Activated naive CD4-positive, alpha-beta T cell treated with Interleukin-2 at 50 U/mL for 16 hours (primary cell): Measurements from ENCODE around the gene HOXD1.

ENCODE experiments used
- DNase-seq: peaks from one replicate; pipeline ENCODE4 v3.0.0-alpha.2; 2020

HOXD1 gene

DNA sequence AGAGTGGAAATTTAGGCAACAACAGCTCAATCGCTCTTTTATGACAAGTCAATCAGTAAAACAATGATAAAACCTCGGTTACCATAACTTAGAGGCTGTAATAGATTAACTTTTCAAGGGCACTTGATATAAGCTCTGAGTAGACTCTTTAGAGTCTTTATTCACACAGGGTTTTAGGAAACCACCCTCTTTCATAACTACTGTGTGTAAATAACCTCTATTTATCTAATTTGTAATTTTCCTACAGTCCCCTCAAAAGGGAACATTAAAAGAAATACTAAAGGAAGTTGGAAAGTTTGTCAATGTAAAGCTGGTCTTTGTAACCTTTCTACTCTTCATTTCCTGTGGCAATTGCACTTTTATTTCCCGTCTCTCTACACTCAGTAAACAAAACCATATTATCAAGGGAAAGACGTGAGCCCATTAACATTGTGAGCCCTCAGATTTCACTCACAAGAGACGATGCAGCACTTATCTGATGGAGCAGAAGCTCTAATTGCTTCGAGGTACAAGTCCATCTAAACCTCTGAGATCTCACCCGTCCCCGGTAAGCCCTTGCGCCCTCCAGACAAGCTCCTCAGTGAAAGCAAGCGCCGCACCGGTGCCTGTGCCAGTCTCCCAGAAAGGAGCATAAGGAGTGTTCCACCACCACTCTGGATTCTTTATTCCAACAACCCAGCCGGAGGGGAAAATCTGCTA lies 1.1 kb upstream of the HOXD1 start:
- DNase-seq, result no peak

DNA sequence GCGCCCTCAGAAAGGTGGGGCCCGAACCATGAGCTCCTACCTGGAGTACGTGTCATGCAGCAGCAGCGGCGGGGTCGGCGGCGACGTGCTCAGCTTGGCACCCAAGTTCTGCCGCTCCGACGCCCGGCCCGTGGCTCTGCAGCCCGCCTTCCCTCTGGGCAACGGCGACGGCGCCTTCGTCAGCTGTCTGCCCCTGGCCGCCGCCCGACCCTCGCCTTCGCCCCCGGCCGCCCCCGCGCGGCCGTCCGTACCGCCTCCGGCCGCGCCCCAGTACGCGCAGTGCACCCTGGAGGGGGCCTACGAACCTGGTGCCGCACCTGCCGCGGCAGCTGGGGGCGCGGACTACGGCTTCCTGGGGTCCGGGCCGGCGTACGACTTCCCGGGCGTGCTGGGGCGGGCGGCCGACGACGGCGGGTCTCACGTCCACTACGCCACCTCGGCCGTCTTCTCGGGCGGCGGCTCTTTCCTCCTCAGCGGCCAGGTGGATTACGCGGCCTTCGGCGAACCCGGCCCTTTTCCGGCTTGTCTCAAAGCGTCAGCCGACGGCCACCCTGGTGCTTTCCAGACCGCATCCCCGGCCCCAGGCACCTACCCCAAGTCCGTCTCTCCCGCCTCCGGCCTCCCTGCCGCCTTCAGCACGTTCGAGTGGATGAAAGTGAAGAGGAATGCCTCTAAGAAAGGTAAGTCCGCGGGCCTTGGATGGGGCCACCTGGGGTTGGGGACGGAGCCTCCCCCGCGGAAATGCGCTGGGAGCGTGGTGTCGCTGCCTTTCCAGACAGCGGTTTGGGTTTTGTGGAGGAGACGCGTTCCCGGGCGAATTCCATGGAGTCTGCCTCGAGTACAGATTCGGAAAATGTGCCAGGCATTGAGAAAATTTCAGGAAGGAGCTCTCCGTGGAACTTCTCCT lies 559 bp downstream of the HOXD1 start:
- DNase-seq, result peak; percentile 3

DNA sequence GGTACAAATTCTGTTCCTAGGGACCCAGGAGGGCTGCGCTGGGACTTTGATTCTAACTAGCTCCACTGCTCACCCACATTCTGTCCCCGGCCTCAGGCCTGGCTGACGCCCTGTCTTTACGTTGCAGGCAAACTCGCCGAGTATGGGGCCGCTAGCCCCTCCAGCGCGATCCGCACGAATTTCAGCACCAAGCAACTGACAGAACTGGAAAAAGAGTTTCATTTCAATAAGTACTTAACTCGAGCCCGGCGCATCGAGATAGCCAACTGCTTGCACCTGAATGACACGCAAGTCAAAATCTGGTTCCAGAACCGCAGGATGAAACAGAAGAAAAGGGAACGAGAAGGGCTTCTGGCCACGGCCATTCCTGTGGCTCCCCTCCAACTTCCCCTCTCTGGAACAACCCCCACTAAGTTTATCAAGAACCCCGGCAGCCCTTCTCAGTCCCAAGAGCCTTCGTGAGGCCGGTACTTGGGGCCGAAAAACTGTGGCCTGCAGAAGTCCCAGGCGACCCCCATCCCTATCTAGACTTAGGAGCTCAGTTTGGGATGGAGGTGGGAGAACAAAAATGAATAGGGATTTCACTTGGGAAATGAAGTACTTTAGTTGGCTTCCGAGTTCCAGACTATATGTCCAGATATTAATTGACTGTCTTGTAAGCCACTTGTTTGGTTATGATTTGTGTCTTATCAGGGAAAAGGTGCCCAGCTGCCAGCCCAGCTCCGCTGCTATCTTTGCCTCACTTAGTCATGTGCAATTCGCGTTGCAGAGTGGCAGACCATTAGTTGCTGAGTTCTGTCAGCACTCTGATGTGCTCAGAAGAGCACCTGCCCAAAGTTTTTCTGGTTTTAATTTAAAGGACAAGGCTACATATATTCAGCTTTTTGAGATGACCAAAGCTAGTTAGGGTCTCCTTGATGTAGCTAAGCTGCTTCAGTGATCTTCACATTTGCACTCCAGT lies 1.5 kb downstream of the HOXD1 start:
- no peak for DNase-seq

DNA sequence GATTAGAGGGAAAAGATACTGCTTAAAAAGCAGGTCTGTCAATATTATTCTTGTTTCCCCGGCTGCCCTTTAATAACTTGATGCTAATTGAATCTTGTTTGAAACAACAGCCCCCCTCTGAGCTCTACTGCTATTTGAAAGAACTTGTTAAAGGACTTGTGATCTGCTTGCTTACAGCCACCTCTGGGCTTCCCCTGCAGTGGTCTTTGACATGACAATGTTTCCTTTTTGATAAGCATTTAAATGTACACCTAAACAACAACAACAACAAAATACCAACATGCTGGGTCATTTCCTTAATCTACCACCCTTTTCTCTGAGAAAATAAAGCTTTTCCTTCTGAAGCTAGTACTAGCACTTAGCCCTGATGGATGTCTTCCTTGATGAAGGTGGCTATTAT lies 3.9 kb downstream of the HOXD1 start:
- DNase-seq, result no peak

DNA sequence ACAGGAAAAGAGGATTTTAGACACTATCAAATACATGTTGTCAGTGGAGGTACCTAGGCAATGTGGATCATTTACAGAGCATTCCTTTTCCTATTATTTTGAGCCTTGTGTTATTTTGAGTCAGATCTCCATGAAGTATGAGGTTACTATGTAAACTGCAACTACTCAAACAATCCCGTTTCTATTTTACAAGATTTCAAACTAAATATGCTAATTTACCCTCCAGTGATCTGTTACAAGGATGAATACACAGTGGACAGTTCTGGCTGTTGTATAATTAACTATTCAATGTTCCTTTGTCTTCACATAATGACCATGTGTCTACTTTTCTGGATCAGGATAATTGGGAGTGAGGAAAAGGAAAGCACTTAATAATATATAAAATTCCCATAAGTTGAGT lies 4.6 kb downstream of the HOXD1 start:
- no peak for DNase-seq

DNA sequence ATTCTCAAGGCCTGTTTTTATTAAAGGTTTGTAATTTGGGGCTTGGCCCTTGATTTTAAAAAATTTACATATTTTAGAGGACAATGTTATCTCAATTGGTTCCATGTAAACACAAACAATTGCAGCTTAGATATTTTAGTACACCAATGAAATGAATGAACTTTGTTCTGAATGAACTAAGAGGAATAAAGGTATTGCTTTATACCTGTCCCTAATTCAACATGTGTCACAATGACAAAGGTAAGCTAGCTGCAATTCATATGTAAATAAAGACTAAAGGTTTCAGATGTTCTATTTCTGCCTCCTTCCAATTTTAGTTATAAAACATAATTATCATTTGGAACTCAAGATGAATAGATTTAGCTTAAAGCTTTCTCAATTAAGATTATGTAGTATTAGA lies 11.4 kb downstream of the HOXD1 start:
- no peak for DNase-seq

DNA sequence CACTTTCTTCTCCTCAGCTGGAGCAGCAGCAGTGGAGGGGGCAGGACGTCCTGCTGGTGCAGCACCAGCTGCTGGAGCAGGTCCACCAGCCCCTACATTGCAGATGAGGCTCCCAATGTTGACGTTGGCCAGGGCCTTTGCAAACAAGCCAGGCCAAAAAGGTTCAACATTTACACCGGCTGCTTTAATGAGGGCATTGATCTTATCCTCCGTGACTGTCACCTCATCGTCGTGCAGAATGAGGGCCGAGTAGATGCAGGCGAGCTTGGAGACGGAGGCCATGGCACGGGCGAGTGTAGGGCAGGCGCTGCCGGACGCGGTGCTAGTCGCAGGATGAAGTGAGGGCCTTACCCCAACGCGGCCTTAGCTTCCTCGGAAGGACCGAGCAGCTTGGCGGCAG lies 12.5 kb downstream of the HOXD1 start:
- no peak for DNase-seq

DNA sequence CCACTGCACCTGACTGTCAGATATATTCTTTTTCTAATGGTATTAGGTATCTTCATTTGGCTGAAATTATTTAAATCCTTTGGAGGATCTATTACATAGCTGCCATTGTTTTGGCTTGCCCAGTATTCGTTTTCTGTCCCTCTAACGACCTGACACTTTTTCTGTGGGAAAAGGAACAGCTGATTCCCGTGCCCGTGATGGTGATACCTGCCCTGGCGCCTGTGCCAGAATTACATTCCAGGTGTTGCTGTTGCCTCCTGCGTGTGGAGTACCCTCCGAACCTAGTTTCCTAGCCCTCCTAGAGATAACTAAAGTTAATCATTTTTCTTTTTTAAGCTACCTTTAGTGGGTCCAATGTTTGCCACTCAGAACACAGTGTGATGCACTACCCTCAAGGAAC lies 14.0 kb downstream of the HOXD1 start:
- DNase-seq, result no peak

DNA sequence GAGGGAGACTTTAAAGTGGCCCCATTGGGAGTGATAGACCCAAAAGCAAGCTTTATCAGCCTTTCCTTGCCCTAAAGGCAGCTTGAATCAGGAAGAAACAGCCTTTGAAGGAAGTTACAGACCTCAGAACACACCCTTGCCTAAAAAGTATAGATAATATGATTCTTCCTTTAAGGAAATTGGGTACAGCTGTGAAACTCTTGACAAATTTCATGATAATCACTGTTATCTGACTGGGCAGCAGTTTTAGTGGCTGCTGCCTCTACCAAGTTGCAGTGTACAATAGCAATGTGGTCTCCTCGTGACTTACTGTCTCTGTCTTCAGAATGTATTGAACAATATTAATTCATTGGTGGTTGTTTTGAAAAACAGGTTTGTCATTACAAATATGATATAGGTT lies 16.7 kb downstream of the HOXD1 start:
- DNase-seq, result no peak

DNA sequence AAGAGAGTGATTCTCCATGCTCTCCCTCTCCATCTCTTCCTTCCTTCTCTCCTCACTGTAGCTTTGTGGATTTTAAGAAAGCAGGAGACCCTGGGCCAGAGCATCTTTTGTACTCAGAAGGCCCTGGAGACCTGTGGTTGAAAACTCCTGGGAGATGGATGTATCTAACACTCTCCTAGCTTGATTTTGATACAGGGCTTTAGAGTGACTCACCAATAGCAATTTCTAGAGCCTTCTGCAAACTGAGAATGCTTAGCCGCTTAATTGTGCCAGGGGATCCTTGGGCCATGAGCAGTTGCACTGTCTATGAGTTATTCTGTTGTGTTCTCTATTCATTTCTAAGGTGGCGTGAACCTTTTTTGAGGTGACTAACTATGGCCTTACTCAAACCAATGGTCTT lies 17.7 kb downstream of the HOXD1 start:
- no peak for DNase-seq

DNA sequence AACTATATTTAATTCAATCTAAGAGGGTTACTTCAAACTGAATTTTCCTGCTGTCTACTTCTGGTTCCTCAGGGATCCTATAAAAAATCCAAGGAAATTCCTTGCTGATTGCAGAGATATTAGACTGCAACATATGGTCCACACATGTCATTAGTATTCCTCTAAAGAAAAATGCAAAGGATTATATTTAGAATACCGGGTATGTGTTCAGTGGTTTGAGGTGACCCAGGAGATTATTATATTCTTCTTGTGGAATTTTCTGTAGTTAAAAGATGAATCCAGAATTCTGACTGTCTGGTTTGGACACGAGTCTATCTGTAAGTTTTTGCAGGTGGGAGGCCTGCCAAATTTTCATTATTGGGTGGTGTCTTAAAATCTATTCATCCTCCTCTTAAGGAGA lies 18.2 kb downstream of the HOXD1 start:
- no peak for DNase-seq

DNA sequence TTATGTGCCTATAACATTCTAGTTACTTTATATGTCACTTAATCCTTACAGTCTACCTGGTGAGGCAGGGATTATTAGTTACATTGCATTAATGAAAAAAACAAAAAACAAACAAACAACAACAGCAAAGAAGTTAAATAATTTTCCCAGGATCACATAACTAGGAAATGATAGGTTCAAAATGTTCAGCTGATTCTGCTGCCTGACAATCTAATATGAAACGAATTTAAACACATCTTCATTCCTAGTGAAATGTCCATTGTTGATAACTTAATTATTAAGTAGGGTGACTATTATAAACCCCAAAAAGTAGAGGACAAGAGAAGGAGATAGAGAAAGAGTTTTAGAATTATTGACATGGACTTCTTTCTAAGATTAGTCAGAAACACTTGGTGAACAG lies 22.6 kb downstream of the HOXD1 start:
- DNase-seq, result no peak

DNA sequence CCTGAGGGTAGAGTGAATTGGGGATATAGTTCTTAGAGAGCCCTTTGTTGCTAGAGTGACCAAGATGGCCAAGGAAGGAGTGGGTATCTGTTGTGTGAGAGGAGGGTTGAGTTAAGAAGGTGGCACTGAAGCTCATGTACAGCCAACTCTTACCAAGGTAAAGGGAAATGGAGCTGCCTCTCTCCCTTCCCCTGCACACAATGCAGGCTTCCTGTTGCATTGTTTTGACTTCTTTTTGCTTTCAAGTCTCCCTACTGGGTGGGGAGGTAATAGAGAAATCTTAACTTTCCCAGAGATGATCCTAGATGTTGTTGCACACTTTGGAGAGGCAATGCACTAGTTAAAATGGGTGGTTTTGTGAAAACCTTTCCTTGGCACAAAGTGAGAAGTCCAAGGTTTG lies 23.8 kb downstream of the HOXD1 start:
- no peak for DNase-seq

DNA sequence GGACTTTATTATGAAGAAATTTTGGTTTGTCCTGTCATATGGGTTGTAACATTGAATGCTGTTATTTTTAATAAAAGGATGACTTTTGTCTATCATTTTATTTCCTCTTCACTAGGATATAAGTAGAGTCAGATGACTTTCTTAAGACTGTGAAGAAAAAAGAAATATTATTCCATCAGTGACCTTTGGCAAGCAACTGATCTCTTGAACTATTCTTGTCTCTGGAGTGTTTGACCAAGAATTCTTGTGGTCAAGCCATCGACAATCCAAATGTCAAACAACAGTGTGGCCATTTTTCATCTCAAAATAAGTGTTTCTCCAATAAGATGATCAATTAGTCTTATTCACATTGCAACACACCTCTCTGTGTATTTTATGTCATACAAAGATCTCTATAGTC lies 24.9 kb downstream of the HOXD1 start:
- no peak for DNase-seq

DNA sequence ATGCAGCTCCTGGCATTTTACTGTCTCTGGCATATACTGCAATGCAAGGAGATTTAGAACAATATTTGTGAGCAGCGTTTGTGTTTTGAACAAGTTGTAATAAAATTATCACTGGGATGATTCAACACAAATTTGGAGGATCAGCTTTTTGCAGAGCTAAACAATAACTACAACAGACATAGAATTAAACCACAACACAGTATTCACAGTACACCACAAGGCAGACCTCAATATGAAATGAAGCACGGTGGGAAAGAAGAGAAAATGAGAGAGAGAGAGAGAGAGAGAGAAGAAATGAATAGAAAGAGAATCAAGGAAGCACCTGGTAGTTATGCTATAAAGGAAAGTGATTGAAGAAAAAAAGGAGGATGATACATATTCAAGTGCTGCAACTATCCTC lies 39.4 kb downstream of the HOXD1 start:
- DNase-seq, result no peak

DNA sequence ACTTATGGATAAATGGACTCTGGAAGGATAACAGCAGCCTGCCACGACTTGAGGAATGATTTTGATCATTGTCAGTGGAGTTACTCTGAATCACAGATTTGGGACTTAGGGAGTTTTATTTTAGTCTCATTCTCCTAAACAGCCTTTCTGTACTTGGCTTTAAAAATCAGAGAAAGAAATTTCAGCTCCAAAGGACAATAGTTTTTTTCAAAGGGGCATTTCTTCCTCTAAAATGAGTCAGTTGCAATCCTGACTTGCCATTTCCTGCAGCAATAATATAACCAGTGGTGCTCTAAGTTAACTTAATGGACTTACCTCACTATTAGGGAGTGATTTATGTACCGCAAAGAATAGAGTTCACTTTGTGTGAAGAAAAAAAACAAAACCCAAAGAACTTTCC lies 45.7 kb downstream of the HOXD1 start:
- no peak for DNase-seq

DNA sequence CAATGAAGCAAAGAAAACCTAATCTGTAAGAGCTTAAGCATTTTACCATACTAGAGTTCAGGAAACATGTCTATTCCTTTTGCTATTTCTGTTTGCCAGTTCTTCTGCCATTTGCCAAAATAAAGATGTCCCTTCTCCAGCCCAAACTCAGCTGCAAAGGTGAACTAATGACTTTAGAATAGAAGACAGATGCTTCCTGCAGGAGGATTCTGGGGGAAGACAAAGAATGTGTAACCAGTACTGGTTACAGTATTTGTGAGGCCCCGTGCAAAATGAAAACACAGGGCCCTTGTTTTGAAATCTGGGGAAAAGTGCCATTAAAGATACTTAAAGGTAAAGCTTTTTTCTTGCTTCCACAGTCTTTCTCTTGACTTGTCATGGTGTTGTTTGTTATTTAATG lies 46.5 kb downstream of the HOXD1 start:
- no peak for DNase-seq

DNA sequence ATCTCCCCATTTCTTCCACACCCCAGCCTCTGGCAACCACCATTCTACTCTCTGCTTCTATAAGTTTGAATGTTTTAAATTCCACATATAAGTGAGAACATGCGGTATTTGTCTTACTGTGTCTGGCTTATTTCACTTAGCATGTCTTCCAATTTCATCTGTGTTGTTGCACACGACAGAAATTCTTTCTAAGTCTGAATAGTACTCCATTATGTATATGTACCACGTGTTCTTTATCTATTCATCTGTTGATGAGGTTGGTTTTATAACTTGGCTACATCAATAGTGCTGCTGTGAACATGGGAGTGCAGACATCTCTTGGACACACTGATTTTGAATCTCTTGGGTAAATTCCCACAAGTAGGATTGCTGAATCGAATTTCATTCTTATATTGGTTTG lies 49.0 kb downstream of the HOXD1 start:
- DNase-seq, result no peak

DNA sequence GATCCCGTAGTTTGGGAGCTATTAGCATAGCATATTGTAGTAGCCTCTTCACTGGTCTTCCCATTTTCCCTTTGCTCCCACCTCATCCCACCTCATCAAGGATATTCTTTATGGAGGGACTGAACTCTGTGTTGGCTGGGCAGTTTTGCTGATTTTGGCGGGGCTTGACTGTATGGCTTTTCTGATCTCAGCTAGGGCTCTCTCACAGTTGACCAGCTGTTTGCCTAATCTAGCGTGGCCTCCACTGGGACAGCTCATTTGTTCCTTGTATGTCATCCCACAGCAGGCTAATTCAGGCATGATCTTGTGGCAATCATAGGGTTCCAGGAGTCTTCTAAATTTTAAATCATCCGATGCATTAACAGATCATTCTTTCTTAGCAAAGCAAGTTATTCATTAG lies 50.6 kb downstream of the HOXD1 start:
- no peak for DNase-seq

DNA sequence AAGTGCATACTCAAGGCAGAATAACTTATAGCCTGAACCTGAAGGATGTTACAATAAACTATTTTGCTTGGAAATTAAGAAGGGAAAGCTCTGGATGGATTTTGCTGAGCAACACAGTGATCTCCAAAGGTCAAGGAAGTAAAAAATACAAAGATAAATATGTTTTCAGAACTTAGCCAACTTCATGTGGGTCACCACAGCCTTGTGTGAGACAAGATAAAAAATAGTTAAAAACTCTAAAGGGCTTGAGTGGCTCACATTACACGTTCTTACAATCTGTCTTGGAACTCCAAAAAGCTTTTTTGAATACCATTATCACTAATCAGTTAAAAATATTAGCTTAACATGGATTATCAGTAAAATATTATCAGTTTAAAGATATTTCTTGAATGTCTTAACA lies 51.8 kb downstream of the HOXD1 start:
- DNase-seq, result no peak
